SK-N-SH treated with all-trans-retinoic acid at 6 μM for 48 hours (cell line): Measurements from ENCODE around the gene RGS7.

Experiments
- ATAC-seq: fragments of 200-7000 bp; cut with Tn5 transposase; 3 replicates; pipeline ENCODE4 v1.9.1; 2020; ENCODE audit warnings: mild to moderate bottlenecking, moderate library complexity
- ARNTL ChIP-seq: fragments of 450-650 bp; formaldehyde crosslinking; IDR thresholded peaks from 2 replicates; pipeline ENCODE4 v1.5.0; 2020; ENCODE audit warnings: low read depth, mild to moderate bottlenecking, moderate library complexity, borderline replicate concordance
- BACH2 ChIP-seq: fragments of 250-450 bp; sonication (Bioruptor Pico); IDR thresholded peaks from 2 replicates; pipeline ENCODE4 v1.9.0; 2021; ENCODE audit warnings: mild to moderate bottlenecking, borderline replicate concordance
- CSDC2 ChIP-seq: fragments of 250-450 bp; sonication (Bioruptor Pico); IDR thresholded peaks from 2 replicates; pipeline ENCODE4 v1.5.0; 2020; ENCODE audit warnings: mild to moderate bottlenecking, moderate library complexity
- ESRRG ChIP-seq: fragments of 250-450 bp; sonication (Bioruptor Pico); IDR thresholded peaks from 2 replicates; pipeline ENCODE4 v1.6.1; 2021; ENCODE audit warnings: mild to moderate bottlenecking
- GLIS3 ChIP-seq: fragments of 250-450 bp; sonication (Bioruptor Pico); IDR thresholded peaks from 2 replicates; pipeline ENCODE4 v1.5.0; 2020; ENCODE audit warnings: mild to moderate bottlenecking, moderate library complexity
- ISL1 ChIP-seq: fragments of 250-450 bp; sonication (Bioruptor Pico); IDR thresholded peaks from 2 replicates; pipeline ENCODE4 v2.1.2; 2022; ENCODE audit warnings: mild to moderate bottlenecking, moderate library complexity
- OSR1 ChIP-seq: fragments of 250-450 bp; sonication (Bioruptor Pico); IDR thresholded peaks from 2 replicates; pipeline ENCODE4 v1.8.0; 2022; ENCODE audit warnings: moderate library complexity, mild to moderate bottlenecking, inconsistent platforms
- PPARA ChIP-seq: fragments of 250-450 bp; sonication (Bioruptor Pico); IDR thresholded peaks from 2 replicates; pipeline ENCODE4 v1.5.0; 2020; ENCODE audit warnings: mild to moderate bottlenecking, borderline replicate concordance
- SNAI2 ChIP-seq: fragments of 250-450 bp; sonication (Bioruptor Pico); IDR thresholded peaks from 2 replicates; pipeline ENCODE4 v1.5.0; 2020; ENCODE audit warnings: mild to moderate bottlenecking, moderate library complexity
- TCF4 ChIP-seq: fragments of 250-450 bp; sonication (Bioruptor Pico); IDR thresholded peaks from 2 replicates; pipeline ENCODE4 v1.8.0; 2021; ENCODE audit warnings: mild to moderate bottlenecking, moderate library complexity, borderline replicate concordance
- TOX ChIP-seq: fragments of 250-450 bp; sonication (Bioruptor Pico); IDR thresholded peaks from 2 replicates; pipeline ENCODE4 v1.8.0; 2021; ENCODE audit warnings: mild to moderate bottlenecking, moderate library complexity, borderline replicate concordance
- ZC3H10 ChIP-seq: fragments of 250-450 bp; sonication (Bioruptor Pico); IDR thresholded peaks from 2 replicates; pipeline ENCODE4 v1.5.1; 2021; ENCODE audit warnings: mild to moderate bottlenecking, moderate library complexity
- ZFP30 ChIP-seq: fragments of 450-650 bp; formaldehyde crosslinking; IDR thresholded peaks from 2 replicates; pipeline ENCODE4 v1.5.0; 2022; ENCODE audit warnings: mild to moderate bottlenecking, moderate library complexity
- ZNF70 ChIP-seq: fragments of 450-650 bp; formaldehyde crosslinking; IDR thresholded peaks from 2 replicates; pipeline ENCODE4 v1.5.0; 2020; ENCODE audit warnings: mild to moderate bottlenecking, moderate library complexity
- ZNF8 ChIP-seq: fragments of 450-650 bp; formaldehyde crosslinking; IDR thresholded peaks from 2 replicates; pipeline ENCODE4 v1.5.0; 2020; ENCODE audit warnings: mild to moderate bottlenecking, moderate library complexity
- TF ChIP-seq, protein P1 (sequence below): fragments of 250-450 bp; sonication (Bioruptor Pico); IDR thresholded peaks from 2 replicates; pipeline ENCODE4 v1.5.1; 2021; ENCODE audit warnings: mild to moderate bottlenecking, moderate library complexity
- TF ChIP-seq, protein P2 (sequence below): fragments of 250-450 bp; sonication (Bioruptor Pico); IDR thresholded peaks from 2 replicates; pipeline ENCODE4 v1.8.0; 2021; ENCODE audit warnings: low read depth, mild to moderate bottlenecking, moderate library complexity, borderline replicate concordance
- TF ChIP-seq, protein P3 (sequence below): fragments of 250-450 bp; sonication (Bioruptor Pico); IDR thresholded peaks from 2 replicates; pipeline ENCODE4 v1.8.0; 2020; ENCODE audit warnings: mild to moderate bottlenecking, moderate library complexity, borderline replicate concordance
- TF ChIP-seq, protein P4 (sequence below): fragments of 250-450 bp; sonication (Bioruptor Pico); IDR thresholded peaks from 2 replicates; pipeline ENCODE4 v1.5.0; 2020; ENCODE audit warnings: mild to moderate bottlenecking, moderate library complexity

Gene RGS7

DNA sequence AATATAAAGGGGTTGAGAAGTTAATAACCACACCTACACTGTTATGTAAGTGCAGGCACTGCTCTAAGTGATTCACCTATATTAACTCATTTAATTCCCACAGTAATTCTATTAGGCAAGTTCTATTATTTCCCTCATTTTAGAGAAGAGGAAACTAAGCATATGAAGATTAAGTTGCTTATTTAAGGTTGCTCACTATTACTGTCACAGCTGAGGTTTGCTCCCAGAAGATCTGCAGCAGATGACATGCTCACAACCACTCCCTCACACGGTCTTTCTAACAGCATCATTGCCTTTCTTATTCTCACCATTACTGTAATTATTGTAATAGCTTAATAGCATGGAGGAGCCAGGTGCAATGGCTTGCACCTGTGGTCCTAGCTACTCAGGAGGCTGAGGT lies 548.6 kb downstream of the RGS7 start:
- TF ChIP-seq BACH2 (CRISPR knock-in tag), result no peak
- TF ChIP-seq PPARA (CRISPR knock-in tag), result no peak
- no peak for TF ChIP-seq GLIS3
- no peak for TF ChIP-seq ZC3H10 (CRISPR knock-in tag)
- TF ChIP-seq CSDC2 (CRISPR knock-in tag), result no peak
- TF ChIP-seq OSR1 (CRISPR knock-in tag), result no peak
- ATAC-seq, result no peak

DNA sequence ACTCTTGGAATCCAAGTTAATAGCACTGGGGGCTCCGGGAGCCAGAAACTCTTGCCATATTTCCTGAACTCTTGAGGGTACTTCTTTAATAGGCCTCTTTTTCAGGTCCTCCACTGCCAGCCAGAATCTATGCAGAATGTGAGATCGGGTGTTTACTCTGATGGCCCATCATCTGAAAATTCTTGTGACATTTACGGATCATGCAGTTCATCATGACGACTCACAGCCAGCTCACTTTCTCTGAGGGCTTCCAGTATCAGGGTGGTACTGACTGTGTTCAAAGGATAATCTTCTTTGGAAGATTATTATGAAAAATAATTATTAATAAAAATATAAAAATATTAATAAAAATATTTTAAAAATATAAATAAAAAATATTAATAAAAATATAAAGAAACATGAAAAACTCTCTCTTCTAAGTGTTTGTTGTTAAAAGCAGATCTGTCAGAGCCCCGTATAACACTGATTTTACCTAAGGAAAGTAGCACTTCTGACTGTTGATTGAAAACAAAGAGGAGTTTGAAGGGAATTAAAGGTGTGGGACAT lies 550.7 kb downstream of the RGS7 start:
- TF ChIP-seq ESRRG (CRISPR knock-in tag) (no peak), ZFP30 (CRISPR knock-in tag) (no peak)
- TF ChIP-seq, protein P1, sequence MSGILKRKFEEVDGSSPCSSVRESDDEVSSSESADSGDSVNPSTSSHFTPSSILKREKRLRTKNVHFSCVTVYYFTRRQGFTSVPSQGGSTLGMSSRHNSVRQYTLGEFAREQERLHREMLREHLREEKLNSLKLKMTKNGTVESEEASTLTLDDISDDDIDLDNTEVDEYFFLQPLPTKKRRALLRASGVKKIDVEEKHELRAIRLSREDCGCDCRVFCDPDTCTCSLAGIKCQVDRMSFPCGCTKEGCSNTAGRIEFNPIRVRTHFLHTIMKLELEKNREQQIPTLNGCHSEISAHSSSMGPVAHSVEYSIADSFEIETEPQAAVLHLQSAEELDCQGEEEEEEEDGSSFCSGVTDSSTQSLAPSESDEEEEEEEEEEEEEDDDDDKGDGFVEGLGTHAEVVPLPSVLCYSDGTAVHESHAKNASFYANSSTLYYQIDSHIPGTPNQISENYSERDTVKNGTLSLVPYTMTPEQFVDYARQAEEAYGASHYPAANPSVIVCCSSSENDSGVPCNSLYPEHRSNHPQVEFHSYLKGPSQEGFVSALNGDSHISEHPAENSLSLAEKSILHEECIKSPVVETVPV (CRISPR knock-in tag), result no peak
- TF ChIP-seq, all 23 proteins: peak for 0
- no peak for ATAC-seq

DNA sequence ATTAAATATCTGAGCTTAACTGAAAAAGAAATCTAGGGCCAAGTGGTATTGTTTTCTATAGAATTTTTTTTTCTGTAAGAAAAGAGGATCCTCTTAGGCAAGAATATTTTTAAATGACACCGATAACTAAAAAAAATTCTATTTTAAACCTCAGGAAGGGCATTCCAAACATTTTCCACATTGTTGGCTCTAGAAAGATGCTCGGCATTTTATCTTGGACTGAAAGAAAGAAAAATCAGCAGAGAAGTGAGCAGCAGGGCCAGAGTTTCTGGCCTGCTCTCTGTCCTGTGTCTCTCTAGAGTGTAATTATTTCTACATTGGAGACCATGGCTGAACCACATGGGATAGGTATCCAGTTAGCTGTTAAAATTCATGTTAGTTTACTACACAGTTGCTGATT lies 552.5 kb downstream of the RGS7 start:
- TF ChIP-seq TCF4 (no peak), ISL1 (peak; percentile 84)

DNA sequence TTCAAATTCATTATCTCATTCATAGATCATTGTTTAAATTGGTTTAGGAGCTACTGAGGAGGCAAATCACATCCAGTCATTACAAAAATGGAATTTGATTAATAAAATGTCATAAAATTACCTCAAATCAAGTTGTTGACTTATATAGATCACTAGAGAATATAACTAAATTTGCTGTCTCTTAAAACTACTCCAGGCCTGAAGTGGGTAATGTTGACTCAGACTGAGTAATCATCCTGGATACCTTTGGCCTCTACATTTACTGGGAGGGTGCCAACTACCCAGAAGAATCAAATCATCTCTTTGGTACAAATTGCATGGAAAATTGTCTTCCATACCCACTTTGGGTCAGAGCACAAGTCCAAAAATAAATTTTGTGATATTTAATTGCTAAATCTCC lies 553.9 kb downstream of the RGS7 start:
- TF ChIP-seq, protein P1 (CRISPR knock-in tag), result no peak
- TF ChIP-seq ARNTL (CRISPR knock-in tag) (no peak), ISL1 (peak; percentile 90), ZNF8 (no peak), ZC3H10 (CRISPR knock-in tag) (peak; percentile 85), OSR1 (CRISPR knock-in tag) (no peak), ZNF70 (CRISPR knock-in tag) (no peak), TOX (CRISPR knock-in tag) (no peak), TCF4 (no peak), ESRRG (CRISPR knock-in tag) (no peak), PPARA (CRISPR knock-in tag) (no peak), SNAI2 (CRISPR knock-in tag) (no peak)
- TF ChIP-seq, protein P2, sequence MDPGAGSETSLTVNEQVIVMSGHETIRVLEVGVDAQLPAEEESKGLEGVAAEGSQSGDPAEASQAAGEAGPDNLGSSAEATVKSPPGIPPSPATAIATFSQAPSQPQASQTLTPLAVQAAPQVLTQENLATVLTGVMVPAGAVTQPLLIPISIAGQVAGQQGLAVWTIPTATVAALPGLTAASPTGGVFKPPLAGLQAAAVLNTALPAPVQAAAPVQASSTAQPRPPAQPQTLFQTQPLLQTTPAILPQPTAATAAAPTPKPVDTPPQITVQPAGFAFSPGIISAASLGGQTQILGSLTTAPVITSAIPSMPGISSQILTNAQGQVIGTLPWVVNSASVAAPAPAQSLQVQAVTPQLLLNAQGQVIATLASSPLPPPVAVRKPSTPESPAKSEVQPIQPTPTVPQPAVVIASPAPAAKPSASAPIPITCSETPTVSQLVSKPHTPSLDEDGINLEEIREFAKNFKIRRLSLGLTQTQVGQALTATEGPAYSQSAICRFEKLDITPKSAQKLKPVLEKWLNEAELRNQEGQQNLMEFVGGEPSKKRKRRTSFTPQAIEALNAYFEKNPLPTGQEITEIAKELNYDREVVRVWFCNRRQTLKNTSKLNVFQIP (CRISPR knock-in tag), result no peak
- TF ChIP-seq, protein P3, sequence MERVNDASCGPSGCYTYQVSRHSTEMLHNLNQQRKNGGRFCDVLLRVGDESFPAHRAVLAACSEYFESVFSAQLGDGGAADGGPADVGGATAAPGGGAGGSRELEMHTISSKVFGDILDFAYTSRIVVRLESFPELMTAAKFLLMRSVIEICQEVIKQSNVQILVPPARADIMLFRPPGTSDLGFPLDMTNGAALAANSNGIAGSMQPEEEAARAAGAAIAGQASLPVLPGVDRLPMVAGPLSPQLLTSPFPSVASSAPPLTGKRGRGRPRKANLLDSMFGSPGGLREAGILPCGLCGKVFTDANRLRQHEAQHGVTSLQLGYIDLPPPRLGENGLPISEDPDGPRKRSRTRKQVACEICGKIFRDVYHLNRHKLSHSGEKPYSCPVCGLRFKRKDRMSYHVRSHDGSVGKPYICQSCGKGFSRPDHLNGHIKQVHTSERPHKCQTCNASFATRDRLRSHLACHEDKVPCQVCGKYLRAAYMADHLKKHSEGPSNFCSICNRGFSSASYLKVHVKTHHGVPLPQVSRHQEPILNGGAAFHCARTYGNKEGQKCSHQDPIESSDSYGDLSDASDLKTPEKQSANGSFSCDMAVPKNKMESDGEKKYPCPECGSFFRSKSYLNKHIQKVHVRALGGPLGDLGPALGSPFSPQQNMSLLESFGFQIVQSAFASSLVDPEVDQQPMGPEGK (CRISPR knock-in tag), result no peak
- TF ChIP-seq, protein P4, sequence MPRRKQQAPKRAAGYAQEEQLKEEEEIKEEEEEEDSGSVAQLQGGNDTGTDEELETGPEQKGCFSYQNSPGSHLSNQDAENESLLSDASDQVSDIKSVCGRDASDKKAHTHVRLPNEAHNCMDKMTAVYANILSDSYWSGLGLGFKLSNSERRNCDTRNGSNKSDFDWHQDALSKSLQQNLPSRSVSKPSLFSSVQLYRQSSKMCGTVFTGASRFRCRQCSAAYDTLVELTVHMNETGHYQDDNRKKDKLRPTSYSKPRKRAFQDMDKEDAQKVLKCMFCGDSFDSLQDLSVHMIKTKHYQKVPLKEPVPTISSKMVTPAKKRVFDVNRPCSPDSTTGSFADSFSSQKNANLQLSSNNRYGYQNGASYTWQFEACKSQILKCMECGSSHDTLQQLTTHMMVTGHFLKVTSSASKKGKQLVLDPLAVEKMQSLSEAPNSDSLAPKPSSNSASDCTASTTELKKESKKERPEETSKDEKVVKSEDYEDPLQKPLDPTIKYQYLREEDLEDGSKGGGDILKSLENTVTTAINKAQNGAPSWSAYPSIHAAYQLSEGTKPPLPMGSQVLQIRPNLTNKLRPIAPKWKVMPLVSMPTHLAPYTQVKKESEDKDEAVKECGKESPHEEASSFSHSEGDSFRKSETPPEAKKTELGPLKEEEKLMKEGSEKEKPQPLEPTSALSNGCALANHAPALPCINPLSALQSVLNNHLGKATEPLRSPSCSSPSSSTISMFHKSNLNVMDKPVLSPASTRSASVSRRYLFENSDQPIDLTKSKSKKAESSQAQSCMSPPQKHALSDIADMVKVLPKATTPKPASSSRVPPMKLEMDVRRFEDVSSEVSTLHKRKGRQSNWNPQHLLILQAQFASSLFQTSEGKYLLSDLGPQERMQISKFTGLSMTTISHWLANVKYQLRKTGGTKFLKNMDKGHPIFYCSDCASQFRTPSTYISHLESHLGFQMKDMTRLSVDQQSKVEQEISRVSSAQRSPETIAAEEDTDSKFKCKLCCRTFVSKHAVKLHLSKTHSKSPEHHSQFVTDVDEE, result no peak
- ATAC-seq, result peak; percentile 81

More for the DNA sequence above, 552.5 kb downstream of the RGS7 start:
- ATAC-seq, result peak; percentile 74
